Erythroblast (primary cell): Measurements from ENCODE around the gene MTHFD1L.

Experiments used
- DNase-seq, 2 experiments: peaks; one replicate each; lab custom pipeline; 2025; lab: John Stamatoyannopoulos, UW
- GATA1 ChIP-seq: IDR thresholded peaks from 2 replicates; pipeline ENCODE4 v1.6.1; 2011; ENCODE audit warnings: low read depth, mild to moderate bottlenecking, control low read depth, low read length, moderate library complexity
- POLR2A ChIP-seq: IDR thresholded peaks from 2 replicates; pipeline ENCODE4 v1.6.1; 2011; ENCODE audit warnings: mild to moderate bottlenecking, low read length

The MTHFD1L gene

GRCh38 chr6:150898399-150899170 lies 33.1 kb downstream of the MTHFD1L start:
- no peak for DNase-seq
- no peak for TF ChIP-seq POLR2A
- TF ChIP-seq GATA1 = no peak

GRCh38 chr6:150899231-150899630 lies 33.7 kb downstream of the MTHFD1L start:
- no peak for DNase-seq
- TF ChIP-seq GATA1 (no peak), POLR2A (no peak)

DNA sequence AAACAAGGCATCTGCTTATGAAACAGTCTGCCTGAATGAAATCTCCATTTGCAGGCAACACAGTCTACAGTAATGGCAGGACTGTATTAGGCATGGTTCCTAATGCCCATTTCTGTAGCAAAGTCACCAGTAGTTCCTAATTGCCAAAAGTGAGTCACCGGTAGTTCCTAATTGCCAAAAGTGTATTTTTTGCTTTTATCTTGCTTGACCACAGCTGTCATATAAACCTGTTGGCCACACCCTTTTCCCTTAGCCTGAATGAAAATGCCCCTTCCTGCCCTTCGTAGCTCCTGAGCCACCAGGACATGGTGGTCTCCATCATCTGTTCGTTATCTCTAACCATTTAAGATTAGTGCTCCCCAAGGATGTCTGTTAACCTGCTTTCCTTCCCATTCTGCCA lies 34.5 kb downstream of the MTHFD1L start:
- DNase-seq = peak; percentile 5 to 7
- no peak for TF ChIP-seq GATA1
- no peak for TF ChIP-seq POLR2A

- TF ChIP-seq POLR2A (no peak), GATA1 (no peak)
- DNase-seq = no peak
Measured at GRCh38 chr6:150902142-150902776, 36.8 kb downstream of the MTHFD1L start.

DNA sequence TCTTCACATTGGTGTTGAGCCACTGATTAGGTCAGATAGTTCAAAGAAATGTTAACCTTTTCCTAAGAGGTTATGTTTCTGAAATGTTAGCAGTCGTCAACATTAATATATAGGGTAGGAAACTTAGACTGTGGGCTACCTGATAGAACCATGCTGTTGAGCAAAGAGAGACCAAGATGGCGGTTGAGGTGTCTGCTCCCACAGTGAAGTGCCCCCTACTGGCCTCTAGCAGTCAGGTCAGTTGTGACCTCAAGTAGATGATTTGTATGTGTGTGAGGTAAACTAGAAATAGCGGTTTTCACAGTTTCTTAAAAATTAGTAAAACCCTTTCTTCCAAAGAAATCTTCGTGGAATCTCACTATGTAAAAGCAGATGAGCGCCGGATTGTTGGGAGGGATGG lies 40.3 kb downstream of the MTHFD1L start:
- peak; percentile 8 to 10 for DNase-seq
- TF ChIP-seq GATA1 = no peak
- no peak for TF ChIP-seq POLR2A

DNA sequence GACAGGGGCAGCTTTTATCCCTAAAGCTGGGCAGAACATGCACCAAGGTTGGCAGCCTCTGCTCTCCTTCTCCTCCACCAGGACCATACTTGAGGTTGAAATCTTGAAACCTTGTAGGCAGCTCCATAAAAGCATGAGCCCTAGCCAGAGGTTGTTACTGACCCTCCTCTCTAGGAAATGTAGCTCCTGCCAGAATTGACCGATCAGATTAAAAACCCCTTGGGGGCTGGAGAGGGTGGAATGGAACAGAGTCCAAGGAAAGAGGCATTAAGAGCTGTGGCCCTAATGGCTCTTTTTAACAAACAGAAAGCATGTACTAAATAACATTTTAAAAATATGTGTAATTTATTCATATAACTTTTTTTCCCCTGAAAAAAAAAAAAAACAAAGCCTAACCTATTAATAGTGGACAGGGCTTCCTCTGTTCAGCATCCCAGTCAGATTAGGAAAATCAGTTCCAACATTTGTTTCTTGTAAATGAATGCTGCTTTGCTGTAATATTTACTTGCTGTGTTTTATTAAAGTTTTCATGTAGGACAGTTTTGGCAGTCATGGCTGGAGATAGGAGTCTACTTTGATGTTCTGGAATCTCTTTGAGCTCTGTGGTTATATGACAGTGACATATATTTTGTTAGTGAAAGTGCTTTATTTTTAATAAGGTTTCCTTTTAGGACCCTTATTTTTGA lies 41.3 kb downstream of the MTHFD1L start:
- no peak for DNase-seq
- no peak for TF ChIP-seq POLR2A
- no peak for TF ChIP-seq GATA1

GRCh38 chr6:150907383-150907782 lies 41.9 kb downstream of the MTHFD1L start:
- DNase-seq = no peak
- TF ChIP-seq POLR2A = no peak
- no peak for TF ChIP-seq GATA1

DNA sequence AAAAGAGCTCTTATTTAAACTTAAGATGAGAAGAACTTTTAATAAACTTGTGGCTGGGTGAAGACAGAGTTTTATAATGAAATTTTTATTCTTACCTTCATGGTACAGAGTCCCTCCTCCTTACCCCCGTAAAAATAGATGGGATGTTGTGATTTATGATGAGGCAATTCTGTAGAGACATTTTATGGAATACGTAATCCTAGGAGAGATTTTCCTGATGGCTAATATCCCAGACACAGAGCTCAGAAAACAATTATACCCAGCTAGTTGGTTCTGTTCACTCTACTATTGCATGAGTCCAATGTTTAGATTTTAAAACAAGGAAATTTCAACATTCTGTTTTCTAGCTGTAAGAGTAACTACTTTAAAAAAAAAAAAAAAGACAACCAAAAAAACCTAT lies 43.4 kb downstream of the MTHFD1L start:
- TF ChIP-seq GATA1 = no peak
- no peak for TF ChIP-seq POLR2A
- DNase-seq = no peak

GRCh38 chr6:150910561-150910960 lies 45.1 kb downstream of the MTHFD1L start:
- TF ChIP-seq GATA1 (no peak), POLR2A (no peak)
- no peak for DNase-seq

- TF ChIP-seq POLR2A (no peak), GATA1 (no peak)
- DNase-seq = no peak
Measured at GRCh38 chr6:150914372-150914771, 48.9 kb downstream of the MTHFD1L start.

DNA sequence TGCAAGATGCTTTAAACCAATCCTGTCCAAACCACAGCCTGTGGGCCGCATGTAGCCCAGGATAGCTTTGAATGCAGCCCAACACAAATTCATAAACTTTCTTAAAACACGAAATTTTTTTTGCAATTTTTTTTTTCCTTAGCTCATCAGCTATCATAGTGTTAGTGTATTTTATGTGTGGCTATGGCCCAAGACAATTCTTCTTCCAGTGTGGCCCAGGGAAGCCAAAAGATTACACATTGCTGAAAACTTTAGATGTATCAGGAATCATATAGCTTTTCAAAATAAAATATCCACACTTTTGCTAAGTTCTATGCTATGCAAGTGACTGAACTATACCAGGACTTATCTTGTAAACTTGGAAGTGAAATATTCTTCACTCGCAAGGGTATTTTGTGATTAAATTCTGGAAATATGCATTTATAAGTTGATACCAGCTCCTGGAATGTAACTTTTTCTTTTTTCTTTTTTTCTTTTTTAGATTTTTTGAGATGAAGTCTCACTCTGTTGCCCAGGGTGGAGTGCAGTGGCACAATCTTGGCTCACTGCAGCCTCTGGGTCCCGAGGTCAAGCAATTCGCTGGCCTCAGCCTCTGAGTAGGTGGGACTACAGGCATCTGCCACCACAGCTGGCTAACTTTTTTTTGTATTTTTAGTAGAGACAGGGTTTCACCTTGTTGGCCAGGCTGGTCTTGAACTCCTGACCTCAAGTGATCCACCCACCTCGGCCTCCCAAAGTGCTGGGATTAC lies 49.8 kb downstream of the MTHFD1L start:
- DNase-seq = no peak
- no peak for TF ChIP-seq POLR2A
- TF ChIP-seq GATA1 = no peak

DNA sequence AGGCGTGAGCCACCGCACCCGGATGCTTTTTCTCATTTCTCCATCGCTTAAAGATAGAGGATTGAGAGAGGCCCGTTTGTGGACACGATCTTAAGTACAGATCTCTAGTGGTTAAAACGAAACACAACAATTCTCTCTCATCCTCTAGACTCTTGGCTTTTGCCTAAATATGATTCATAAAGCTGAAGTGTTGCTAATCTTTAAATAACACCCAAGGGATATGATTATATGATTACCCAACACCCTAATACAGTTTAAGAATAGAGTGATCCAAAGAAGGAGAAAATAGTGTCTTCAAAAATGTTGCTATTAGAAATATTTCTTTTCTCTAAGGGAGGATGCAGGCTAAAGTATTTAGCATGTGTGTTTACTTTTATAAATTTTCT lies 50.4 kb downstream of the MTHFD1L start:
- DNase-seq = no peak
- TF ChIP-seq POLR2A (no peak), GATA1 (no peak)

GRCh38 chr6:150919938-150920337 lies 54.4 kb downstream of the MTHFD1L start:
- TF ChIP-seq GATA1 (no peak), POLR2A (no peak)
- DNase-seq = no peak

DNA sequence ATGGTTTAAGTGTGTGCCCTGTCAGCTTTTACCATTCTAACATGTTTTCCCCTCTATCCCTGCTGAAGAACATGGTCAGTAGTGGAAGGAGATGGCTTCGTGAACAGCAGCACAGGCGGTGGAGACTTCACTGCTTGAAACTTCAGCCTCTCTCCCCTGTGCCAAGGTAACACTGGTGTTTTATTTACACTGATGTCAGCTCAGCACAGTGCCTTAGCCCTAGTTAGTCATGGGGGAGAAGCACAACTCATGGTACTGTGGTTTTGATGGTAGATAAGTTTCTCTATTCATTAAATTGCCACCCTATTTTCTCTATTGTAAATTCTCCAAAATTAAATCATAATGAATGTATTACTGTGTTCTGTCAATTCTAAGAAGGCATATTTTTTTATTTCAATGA lies 56.6 kb downstream of the MTHFD1L start:
- no peak for TF ChIP-seq POLR2A
- no peak for TF ChIP-seq GATA1
- peak in 1 of 2 experiments; percentile 6 for DNase-seq
